T-cell (primary cell): ENCODE results near the gene C6orf62. TPM values are rescaled to one million over a fixed set of nuclear protein-coding genes. Genes with fewer than 3 reads are reported as not detected.

ENCODE experiments used
- ATAC-seq, 4 experiments: fragments of 200-7000 bp in 3 of 4; fragments of 150-1000 bp in 1 of 4; cut with Tn5 transposase; replicated peaks in 1 of 4; 1 replicate in 3 of 4; 2 replicates in 1 of 4; pipeline ENCODE4 v1.10.0; 2021; ENCODE audit warnings: moderate library complexity in 3 of 4, mild to moderate bottlenecking in 2 of 4, moderate number of reproducible peaks in 1 of 4
- CTCF ChIA-PET, 2 donors: fragments of 300-600 bp; sonication (Branson Sonifier 250); formaldehyde crosslinking; loops; one replicate each; lab custom pipeline; 2022; ENCODE audit warnings: antibody characterized with exemption in 2 of 2; lab: Charles Lee
- POLR2A ChIA-PET, 2 donors: fragments of 300-600 bp; sonication (Branson Sonifier 250); formaldehyde crosslinking; loops; one replicate each; lab custom pipeline; 2022; ENCODE audit warnings: antibody characterized with exemption in 2 of 2; lab: Charles Lee
- DNase-seq, 35 experiments: peaks; one replicate each; pipeline versions ENCODE4 v3.0.0 to v3.0.0-alpha.2; 2013 to 2023
- H3K27ac ChIP-seq: one replicate; pipeline ENCODE4 v1.5.1; 2013; ENCODE audit warnings: low read length
- H3K27me3 ChIP-seq, 2 experiments: replicated peaks in 1 of 2; 1 replicate in 1 of 2; 2 replicates in 1 of 2; pipeline versions ENCODE4 v1.6.1 to v1.7.0; 2013; ENCODE audit warnings: low read length in 1 of 2, mixed read lengths in 1 of 2; ENCODE audit not compliant: control insufficient read depth in 2 of 2, insufficient read depth in 2 of 2; ENCODE audit errors: extremely low read depth in 1 of 2
- H3K36me3 ChIP-seq, 2 donors: 1 replicate in 1 of 2; 2 replicates in 1 of 2; pipeline versions ENCODE4 v1.6.1 to v1.7.0; 2013; ENCODE audit warnings: low read length in 1 of 2; ENCODE audit not compliant: control insufficient read depth in 2 of 2, insufficient read depth in 1 of 2; ENCODE audit errors: extremely low read depth in 1 of 2
- H3K4me1 ChIP-seq, 2 experiments: 1 replicate in 1 of 2; 2 replicates in 1 of 2; pipeline versions ENCODE4 v1.6.1 to v1.7.0; 2013; ENCODE audit warnings: low read length in 2 of 2, mixed read lengths in 1 of 2; ENCODE audit not compliant: insufficient read depth in 2 of 2, control insufficient read depth in 1 of 2; ENCODE audit errors: extremely low read depth in 1 of 2
- H3K4me3 ChIP-seq, 2 donors: 1 replicate in 1 of 2; 2 replicates in 1 of 2; pipeline versions ENCODE4 v1.5.1 to v1.7.0; 2013; ENCODE audit warnings: mild to moderate bottlenecking in 2 of 2, low read length in 1 of 2, moderate library complexity in 1 of 2; ENCODE audit not compliant: control insufficient read depth in 1 of 2; ENCODE audit errors: extremely low read depth in 1 of 2
- H3K9me3 ChIP-seq: 2 replicates; pipeline ENCODE4 v1.7.0; 2013
- H3K27ac Mint-ChIP-seq, 2 donors: one replicate each; pipeline ENCODE4 v1.8.0; 2020 to 2021; ENCODE audit warnings: mild to moderate bottlenecking in 2 of 2, mixed read lengths in 2 of 2
- H3K27me3 Mint-ChIP-seq, 2 donors: one replicate each; pipeline ENCODE4 v1.8.0; 2021 to 2022; ENCODE audit warnings: mixed read lengths in 2 of 2
- H3K36me3 Mint-ChIP-seq: one replicate; pipeline ENCODE4 v1.8.0; 2021; ENCODE audit warnings: mixed read lengths
- H3K4me1 Mint-ChIP-seq, 3 donors: one replicate each; pipeline ENCODE4 v1.8.0; 2020 to 2022; ENCODE audit warnings: mixed read lengths in 3 of 3, mild to moderate bottlenecking in 1 of 3
- H3K4me3 Mint-ChIP-seq, 3 donors: one replicate each; pipeline ENCODE4 v1.8.0; 2020 to 2022; ENCODE audit warnings: mild to moderate bottlenecking in 3 of 3, mixed read lengths in 3 of 3, moderate library complexity in 3 of 3
- H3K9me3 Mint-ChIP-seq, 3 donors: one replicate each; pipeline ENCODE4 v1.8.0; 2020 to 2022; ENCODE audit warnings: mixed read lengths in 3 of 3
- WGBS: methylation state at CpG from one replicate; pipeline ENCODE4 v1.1.5; 2013; ENCODE audit warnings: missing lambda C conversion rate; ENCODE audit not compliant: insufficient coverage; 5-methylcytosine and 5-hydroxymethylcytosine counted together
- total RNA-seq, 35 experiments: library from RNA in 6 of 35; stranded (reverse) in 6 of 35; fragments of 120-200 nt in 1 of 35; gene quantifications; one replicate each; pipeline versions ENCODE4 v1.2.1 to v1.2.4 and lab custom pipeline; 2013 to 2026

C6orf62 gene
- total RNA-seq, 5 donors from 2014 or later (not counting 1 experiment from before 2014, with no cell fraction given): 114 to 146 (median 135) TPM

GRCh38 chr6:24710519-24711303 lies 8.2 kb downstream of the C6orf62 start:
- Mint-ChIP-seq H3K9me3 (no peaks in the 10 kb centered on the region), H3K27ac (peak overlapping the region; percentile 61 to 85), H3K36me3 (peaks cover 62% of the 10 kb centered on the region), H3K27me3 (no peaks in the 10 kb centered on the region), H3K4me3 (peak overlapping the region in 2 of 3 donors; percentile 7 to 40), H3K4me1 (peaks cover 53 to 62% (median 62%) of the 10 kb centered on the region in 3 donors)
- CTCF ChIA-PET: interaction anchor here (0.5 to 0.7 kb wide), 2 partner anchors 134 to 155 kb away, joined by 3 to 6 read pairs; no protein-coding TSS in a partner anchor
- Histone ChIP-seq H3K27ac (no peak overlapping the region), H3K27me3 (no peaks in the 10 kb centered on the region), H3K4me1 (peaks cover 18 to 24% of the 10 kb centered on the region in 2 experiments), H3K4me3 (no peak overlapping the region), H3K9me3 (no peaks in the 10 kb centered on the region), H3K36me3 (peaks cover 28 to 97% of the 10 kb centered on the region in 2 donors)
- DNase-seq: no peak
- POLR2A ChIA-PET: interaction anchor here in 1 of 2 donors (1.1 kb wide), 1 partner anchor 8 kb away, joined by 3 read pairs; no protein-coding TSS in a partner anchor
- peak in 1 of 4 experiments; percentile 12 for ATAC-seq
- 90% methylated on average over 2 of the region's 10 CpGs for WGBS

DNA sequence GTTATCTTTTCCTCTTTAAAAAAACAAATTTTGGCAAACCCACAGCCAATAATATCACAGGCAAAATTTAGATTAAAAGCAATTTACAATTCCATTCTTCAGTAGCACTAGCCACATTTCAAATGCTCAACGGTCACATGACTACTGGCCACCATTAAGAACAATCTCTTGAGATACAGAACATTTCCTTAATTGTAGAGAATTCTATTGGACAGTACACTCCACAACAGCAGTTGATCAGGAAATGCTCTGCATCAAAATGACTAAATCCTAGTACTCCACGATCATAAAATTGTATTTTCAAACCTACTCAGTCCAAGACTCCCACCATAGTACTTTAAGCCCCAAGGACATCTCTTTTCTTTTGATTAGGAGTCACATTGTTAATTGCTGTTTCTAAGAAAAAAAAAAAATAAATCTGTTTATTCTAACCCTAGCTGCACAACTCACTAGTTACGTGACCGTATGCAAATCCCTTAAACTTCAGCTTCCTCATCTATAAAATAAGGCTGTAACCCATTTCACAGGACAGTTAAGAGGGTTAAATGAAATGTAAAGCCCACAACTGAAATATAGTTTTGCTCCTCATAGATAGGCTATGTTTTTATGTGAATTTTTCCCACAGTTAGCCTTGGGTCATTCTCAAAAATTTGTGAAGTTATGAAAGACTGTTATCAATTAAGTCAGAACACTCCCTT lies 9.8 kb downstream of the C6orf62 start:
- ChIA-PET POLR2A (interaction anchor here (0.6 to 1.1 kb wide), 2 partner anchors 9 to 54 kb away, joined by 3 read pairs; no protein-coding TSS in a partner anchor), CTCF (interaction anchor here in 1 of 2 donors (0.7 kb wide), 1 partner anchor 274 kb away, joined by 5 read pairs; no protein-coding TSS in a partner anchor)
- H3K36me3 Mint-ChIP-seq: peaks cover 60% of the 10 kb centered on the region
- DNase-seq: no peak
- Histone ChIP-seq H3K4me1 (peaks cover 9 to 16% of the 10 kb centered on the region in 2 experiments), H3K36me3 (peaks cover 21 to 97% of the 10 kb centered on the region in 2 donors), H3K4me3 (no peak overlapping the region), H3K27me3 (no peaks in the 10 kb centered on the region), H3K9me3 (no peaks in the 10 kb centered on the region), H3K27ac (no peak overlapping the region)
- H3K27ac Mint-ChIP-seq: peak overlapping the region; percentile 28 to 49
- no peak overlapping the region for H3K4me3 Mint-ChIP-seq
- no peak for ATAC-seq
- no peaks in the 10 kb centered on the region for H3K27me3 Mint-ChIP-seq
- H3K9me3 Mint-ChIP-seq: no peaks in the 10 kb centered on the region
- 100% methylated on average over 1 of the region's 4 CpGs for WGBS
- H3K4me1 Mint-ChIP-seq: peaks cover 46 to 54% (median 54%) of the 10 kb centered on the region in 3 donors

DNA sequence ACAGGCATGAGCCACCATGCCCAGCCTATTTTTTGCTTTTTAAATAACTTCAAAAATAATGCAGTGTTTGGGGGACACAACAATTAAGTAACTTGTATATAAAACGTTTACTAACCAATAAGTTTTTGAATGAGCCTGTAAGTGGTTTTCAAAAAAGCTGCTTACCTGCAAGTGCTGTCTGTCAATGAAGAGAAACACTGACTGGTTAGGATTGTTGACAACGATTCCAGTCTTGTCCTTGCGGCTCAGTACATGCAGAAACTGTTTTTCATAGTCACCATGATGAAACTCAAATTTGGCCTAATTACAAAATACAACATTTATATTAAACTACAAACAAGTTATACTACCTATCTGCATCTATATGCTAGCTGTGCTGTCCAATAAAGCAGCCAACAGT lies 10.3 kb downstream of the C6orf62 start:
- ChIA-PET CTCF (interaction anchor here in 1 of 2 donors (0.6 to 0.7 kb wide), 2 partner anchors 37 to 136 kb away, joined by 3 read pairs; no protein-coding TSS in a partner anchor), POLR2A (no interaction called here)
- Histone ChIP-seq H3K27me3 (no peaks in the 10 kb centered on the region), H3K27ac (no peak overlapping the region), H3K9me3 (no peaks in the 10 kb centered on the region), H3K4me3 (no peak overlapping the region), H3K36me3 (peaks cover 21 to 97% of the 10 kb centered on the region in 2 donors), H3K4me1 (peaks cover 4 to 16% of the 10 kb centered on the region in 2 experiments)
- H3K4me3 Mint-ChIP-seq: no peak overlapping the region
- H3K4me1 Mint-ChIP-seq: peaks cover 46 to 53% (median 53%) of the 10 kb centered on the region in 3 donors
- no peaks in the 10 kb centered on the region for H3K27me3 Mint-ChIP-seq
- WGBS: 100% methylated on average over 2 of the region's 3 CpGs
- ATAC-seq: no peak
- H3K27ac Mint-ChIP-seq: peak overlapping the region; percentile 28 to 49
- no peaks in the 10 kb centered on the region for H3K9me3 Mint-ChIP-seq
- no peak for DNase-seq
- H3K36me3 Mint-ChIP-seq: peaks cover 61% of the 10 kb centered on the region

DNA sequence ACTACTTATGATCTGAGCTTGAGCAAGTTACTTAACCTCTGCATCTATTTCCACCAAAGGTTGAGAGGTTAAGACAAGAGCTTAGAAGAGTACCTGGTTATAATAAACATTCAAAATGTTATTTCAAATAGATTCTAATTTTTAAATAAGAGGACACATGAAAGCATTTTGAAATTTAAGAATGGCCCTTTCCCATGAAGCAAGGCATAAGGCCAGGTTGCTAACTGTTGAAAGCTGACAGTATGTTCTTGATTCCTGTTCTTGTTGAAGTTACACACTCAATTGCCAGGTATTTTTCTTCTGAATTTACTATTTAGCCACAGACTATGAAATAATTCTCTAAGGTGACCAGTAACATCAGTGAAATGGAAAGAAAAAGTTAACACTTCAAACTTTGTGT lies 14.5 kb downstream of the C6orf62 start:
- H3K4me1 Mint-ChIP-seq: peaks cover 38 to 41% (median 39%) of the 10 kb centered on the region in 3 donors
- ChIA-PET CTCF (interaction anchor here in 1 of 2 donors (0.6 to 1.5 kb wide), 5 partner anchors 90 to 420 kb away, joined by 3 to 6 read pairs (median 3); no protein-coding TSS in a partner anchor), POLR2A (interaction anchor here (0.6 to 1.0 kb wide), 6 partner anchors 10 to 363 kb away, joined by 4 to 10 read pairs (median 6); partner anchors contain the start of gene C6orf62 (in 1 of the 2))
- Histone ChIP-seq H3K4me3 (no peak overlapping the region), H3K27ac (no peak overlapping the region), H3K36me3 (peaks cover 8 to 85% of the 10 kb centered on the region in 2 donors), H3K27me3 (no peaks in the 10 kb centered on the region), H3K4me1 (no peaks in the 10 kb centered on the region), H3K9me3 (no peaks in the 10 kb centered on the region)
- DNase-seq (no peak), ATAC-seq (no peak)
- peaks cover 40% of the 10 kb centered on the region for H3K36me3 Mint-ChIP-seq
- H3K9me3 Mint-ChIP-seq: no peaks in the 10 kb centered on the region
- H3K4me3 Mint-ChIP-seq: no peak overlapping the region
- no peaks in the 10 kb centered on the region for H3K27me3 Mint-ChIP-seq
- peak overlapping the region in 1 of 2 donors; percentile 55 for H3K27ac Mint-ChIP-seq

GRCh38 chr6:24702720-24703282 lies 16.2 kb downstream of the C6orf62 start:
- POLR2A ChIA-PET: interaction anchor here in 1 of 2 donors (0.8 kb wide), 1 partner anchor 13 kb away, joined by 3 read pairs; no protein-coding TSS in a partner anchor
- Histone ChIP-seq H3K27me3 (no peaks in the 10 kb centered on the region), H3K36me3 (peaks cover 1 to 70% of the 10 kb centered on the region in 2 donors), H3K4me3 (no peak overlapping the region), H3K27ac (no peak overlapping the region), H3K9me3 (no peaks in the 10 kb centered on the region), H3K4me1 (no peaks in the 10 kb centered on the region)
- Mint-ChIP-seq H3K27me3 (no peaks in the 10 kb centered on the region), H3K4me1 (peaks cover 32 to 35% (median 32%) of the 10 kb centered on the region in 3 donors), H3K9me3 (no peaks in the 10 kb centered on the region), H3K27ac (peak overlapping the region; percentile 23 to 35), H3K4me3 (no peak overlapping the region), H3K36me3 (peaks cover 32% of the 10 kb centered on the region)
- 78% methylated on average over 3 of the region's 4 CpGs for WGBS
- no peak for DNase-seq
- CTCF ChIA-PET: interaction anchor here in 1 of 2 donors (1.3 kb wide), 1 partner anchor 122 kb away, joined by 4 read pairs; no protein-coding TSS in a partner anchor
- peak in 1 of 4 experiments; percentile 7 for ATAC-seq
